Common myeloid progenitor, CD34-positive (primary cell): Measurements from ENCODE around the gene DHCR24.
A peak's percentile ranks its signal among the peaks of the same experiment; 100 is the strongest.

Experiments used
- CTCF ChIA-PET: fragments of 350-600 bp; sonication (Branson Sonifier 250); formaldehyde crosslinking; loops from one replicate; lab custom pipeline; 2021; ENCODE audit warnings: antibody characterized with exemption; lab: Charles Lee
- POLR2A ChIA-PET: fragments of 350-600 bp; sonication (Branson Sonifier 250); formaldehyde crosslinking; loops from one replicate; lab custom pipeline; 2021; ENCODE audit warnings: antibody characterized with exemption; lab: Charles Lee
- DNase-seq, 3 donors: peaks; one replicate each; pipeline versions ENCODE4 v3.0.0 to v3.0.0-alpha.2; 2013
- H3K27ac ChIP-seq, 2 experiments: 1 replicate in 1 of 2; 2 replicates in 1 of 2; pipeline ENCODE4 v1.7.0; 2013; ENCODE audit warnings: inconsistent platforms in 2 of 2, low read length in 2 of 2, mild to moderate bottlenecking in 2 of 2, low read depth in 1 of 2, moderate library complexity in 1 of 2; ENCODE audit not compliant: severe bottlenecking in 2 of 2, insufficient read depth in 1 of 2, poor library complexity in 1 of 2
- H3K27me3 ChIP-seq, 5 experiments: replicated peaks in 2 of 5; 1 replicate in 3 of 5; 2 replicates in 2 of 5; pipeline versions ENCODE4 v1.6.1 to v1.7.0; 2013; ENCODE audit warnings: low read length in 4 of 5, mild to moderate bottlenecking in 2 of 5, moderate library complexity in 2 of 5, inconsistent platforms in 1 of 5; ENCODE audit not compliant: insufficient read depth in 5 of 5, control insufficient read depth in 4 of 5
- H3K36me3 ChIP-seq, 4 experiments: 1 replicate in 2 of 4; 2 replicates in 2 of 4; pipeline versions ENCODE4 v1.6.1 to v1.7.0; 2013; ENCODE audit warnings: low read length in 3 of 4, control low read depth in 1 of 4, mild to moderate bottlenecking in 1 of 4; ENCODE audit not compliant: control insufficient read depth in 4 of 4, insufficient read depth in 4 of 4
- H3K4me1 ChIP-seq, 4 experiments: 1 replicate in 3 of 4; 2 replicates in 1 of 4; pipeline versions ENCODE4 v1.6.1 to v1.7.1; 2013; ENCODE audit warnings: low read length in 3 of 4, mild to moderate bottlenecking in 3 of 4, control low read depth in 1 of 4, inconsistent platforms in 1 of 4, moderate library complexity in 1 of 4; ENCODE audit not compliant: control insufficient read depth in 4 of 4, insufficient read depth in 4 of 4; ENCODE audit errors: control extremely low read depth in 1 of 4
- H3K4me3 ChIP-seq, 7 experiments: 1 replicate in 4 of 7; 2 replicates in 3 of 7; pipeline versions ENCODE4 v1.5.1 to v1.7.0; 2013; ENCODE audit warnings: mild to moderate bottlenecking in 7 of 7, low read length in 6 of 7, moderate library complexity in 6 of 7, inconsistent platforms in 2 of 7, low read depth in 2 of 7, control low read depth in 1 of 7; ENCODE audit not compliant: insufficient read depth in 4 of 7, control insufficient read depth in 1 of 7; ENCODE audit errors: extremely low read depth in 1 of 7
- H3K9me3 ChIP-seq, 5 experiments: 1 replicate in 4 of 5; 2 replicates in 1 of 5; pipeline versions ENCODE4 v1.6.1 to v1.7.1; 2013; ENCODE audit warnings: low read length in 4 of 5, mild to moderate bottlenecking in 2 of 5, inconsistent platforms in 1 of 5, low read depth in 1 of 5, moderate library complexity in 1 of 5; ENCODE audit not compliant: control insufficient read depth in 4 of 5, insufficient read depth in 2 of 5; ENCODE audit errors: control extremely low read depth in 1 of 5
- WGBS: methylation state at CpG from one replicate; pipeline ENCODE4 v1.1.5; 2013; ENCODE audit not compliant: insufficient coverage; 5-methylcytosine and 5-hydroxymethylcytosine counted together

The DHCR24 gene

DNA sequence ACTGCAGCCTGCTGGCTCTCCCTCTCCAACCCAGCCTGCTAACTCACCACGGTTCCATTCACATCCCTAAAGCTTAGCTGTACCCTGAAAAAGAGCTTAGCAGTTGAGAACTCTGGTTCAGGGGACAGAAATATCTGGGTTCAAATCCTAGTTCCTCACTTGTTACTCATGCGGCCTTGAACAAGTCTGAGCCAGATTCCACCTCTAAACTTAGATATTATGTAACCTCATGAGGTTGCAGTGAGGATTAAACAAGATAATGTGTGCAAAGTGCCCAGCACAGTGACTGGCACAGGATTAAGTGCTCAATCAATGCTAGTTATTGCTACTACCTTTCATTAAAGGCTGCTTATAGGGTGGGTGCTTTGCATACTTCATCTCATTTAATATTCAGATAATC lies 41.3 kb upstream of the DHCR24 start:
- H3K36me3 ChIP-seq: no peaks in the 10 kb centered on the region
- DNase-seq: no peak
- POLR2A ChIA-PET: no interaction called here
- no peaks in the 10 kb centered on the region for H3K4me1 ChIP-seq
- peaks cover 0 to 5% (median 0%) of the 10 kb centered on the region in 5 experiments for H3K9me3 ChIP-seq
- H3K4me3 ChIP-seq: no peak overlapping the region
- no peak overlapping the region for H3K27ac ChIP-seq
- CTCF ChIA-PET: interaction anchor here (0.9 to 3.9 kb wide), 3 partner anchors 10 to 18 kb away, joined by 3 to 29 read pairs (median 3); no protein-coding TSS in a partner anchor
- no peaks in the 10 kb centered on the region for H3K27me3 ChIP-seq
- 100% methylated on average over 2 of the region's 2 CpGs for WGBS

DNA sequence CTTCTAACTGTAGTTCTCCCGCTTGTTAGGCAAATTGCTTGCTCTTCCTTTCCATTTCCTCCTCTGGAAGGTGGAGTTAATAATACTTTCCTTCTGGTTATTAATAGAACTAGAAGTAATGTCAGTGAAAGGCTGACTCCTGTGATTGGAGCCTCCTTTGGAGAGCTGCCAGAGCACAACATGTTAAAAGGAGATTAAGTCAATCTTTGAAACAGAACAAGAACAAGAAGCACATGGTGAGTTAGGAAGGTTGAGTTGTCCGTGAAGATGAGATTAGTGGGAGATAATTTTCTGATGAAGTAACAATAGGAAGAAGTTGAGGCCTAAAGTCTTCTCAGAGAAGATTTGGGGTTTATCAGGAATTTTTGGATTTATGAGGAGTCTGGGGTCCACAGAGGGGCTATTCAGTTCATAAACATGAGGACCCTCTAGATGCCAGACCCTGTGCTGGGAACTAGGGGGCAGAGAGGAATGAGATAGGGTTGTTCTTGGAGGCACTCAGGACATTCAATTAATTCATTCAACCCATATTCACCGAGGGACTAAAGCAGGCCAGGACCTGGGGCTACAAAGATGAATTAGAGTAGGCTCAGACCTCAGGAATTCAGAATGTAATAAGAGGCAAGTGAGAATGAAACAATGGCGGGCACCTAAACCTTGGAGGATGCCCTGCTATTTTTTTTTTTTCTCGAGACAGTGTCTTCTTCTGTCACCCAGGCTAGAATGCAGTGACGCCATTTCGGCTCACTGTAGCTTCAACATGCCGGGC lies 40.7 kb upstream of the DHCR24 start:
- H3K4me3 ChIP-seq: no peak overlapping the region
- no peaks in the 10 kb centered on the region for H3K27me3 ChIP-seq
- H3K27ac ChIP-seq: no peak overlapping the region
- no peaks in the 10 kb centered on the region for H3K4me1 ChIP-seq
- H3K9me3 ChIP-seq: peaks cover 0 to 5% (median 0%) of the 10 kb centered on the region in 5 experiments
- ChIA-PET POLR2A (no interaction called here), CTCF (interaction anchor here (0.7 to 1.6 kb wide), 2 partner anchors 19 to 69 kb away, joined by 3 to 5 read pairs; no protein-coding TSS in a partner anchor)
- H3K36me3 ChIP-seq: no peaks in the 10 kb centered on the region
- peak; percentile 24 to 63 (median 55) for DNase-seq
- 79% methylated on average over 7 of the region's 8 CpGs for WGBS

DNA sequence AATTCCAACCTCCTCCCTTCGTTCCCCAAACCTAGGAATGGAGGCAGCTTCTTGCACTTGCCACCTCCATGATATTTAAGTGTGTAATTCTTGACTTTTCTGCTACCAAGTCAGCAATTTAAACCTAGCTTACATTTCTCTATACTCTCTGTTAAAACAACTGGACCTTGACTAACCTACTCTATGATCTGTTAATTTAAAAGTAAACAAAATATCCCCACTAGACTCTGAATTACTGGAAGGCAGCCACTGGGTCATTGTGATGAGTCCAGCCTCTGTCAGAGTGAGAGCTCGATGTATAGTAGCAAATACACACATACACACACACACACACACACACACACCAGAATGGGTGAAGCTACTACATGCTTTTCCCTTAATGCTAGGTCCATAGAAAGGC lies 40.0 kb upstream of the DHCR24 start:
- Histone ChIP-seq H3K36me3 (no peaks in the 10 kb centered on the region), H3K4me3 (no peak overlapping the region), H3K27me3 (no peaks in the 10 kb centered on the region), H3K9me3 (peaks cover 0 to 5% (median 0%) of the 10 kb centered on the region in 5 experiments), H3K4me1 (no peaks in the 10 kb centered on the region), H3K27ac (no peak overlapping the region)
- 100% methylated on average over 1 of the region's 2 CpGs for WGBS
- DNase-seq: no peak
- ChIA-PET POLR2A (no interaction called here), CTCF (interaction anchor here (0.7 to 1.6 kb wide), 2 partner anchors 19 to 70 kb away, joined by 3 to 5 read pairs; no protein-coding TSS in a partner anchor)

DNA sequence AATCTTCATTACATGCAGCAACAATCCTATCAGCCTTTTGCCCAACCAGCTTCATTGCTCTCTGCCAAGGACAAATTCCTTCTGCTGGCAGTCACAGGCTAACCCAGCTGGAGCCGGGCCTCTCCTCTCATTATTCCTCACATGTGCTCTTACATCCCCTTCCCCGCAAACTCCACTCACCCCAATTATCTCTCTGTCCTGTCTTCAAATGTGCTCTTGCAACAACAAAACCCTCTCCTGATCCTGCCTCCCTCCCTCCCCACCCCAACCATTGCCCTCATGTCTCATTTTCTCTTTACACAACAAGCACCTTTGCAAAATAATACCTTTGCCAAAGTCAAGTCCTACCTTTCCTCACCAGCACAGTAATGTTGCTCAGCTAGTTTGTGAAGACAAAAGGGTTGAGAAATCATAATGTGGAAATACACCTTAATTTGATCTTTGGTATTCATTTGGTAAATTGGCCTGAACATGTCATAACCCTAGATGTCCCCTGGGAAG lies 36.0 kb upstream of the DHCR24 start:
- peaks cover 0 to 5% (median 0%) of the 10 kb centered on the region in 5 experiments for H3K9me3 ChIP-seq
- no peaks in the 10 kb centered on the region for H3K4me1 ChIP-seq
- no peaks in the 10 kb centered on the region for H3K27me3 ChIP-seq
- 100% methylated on average over 2 of the region's 2 CpGs for WGBS
- POLR2A ChIA-PET: no interaction called here
- CTCF ChIA-PET: interaction anchor here (1.2 to 1.5 kb wide), 2 partner anchors 18 to 99 kb away, joined by 3 read pairs; no protein-coding TSS in a partner anchor
- no peak overlapping the region for H3K4me3 ChIP-seq
- DNase-seq: no peak
- H3K27ac ChIP-seq: no peak overlapping the region
- no peaks in the 10 kb centered on the region for H3K36me3 ChIP-seq

DNA sequence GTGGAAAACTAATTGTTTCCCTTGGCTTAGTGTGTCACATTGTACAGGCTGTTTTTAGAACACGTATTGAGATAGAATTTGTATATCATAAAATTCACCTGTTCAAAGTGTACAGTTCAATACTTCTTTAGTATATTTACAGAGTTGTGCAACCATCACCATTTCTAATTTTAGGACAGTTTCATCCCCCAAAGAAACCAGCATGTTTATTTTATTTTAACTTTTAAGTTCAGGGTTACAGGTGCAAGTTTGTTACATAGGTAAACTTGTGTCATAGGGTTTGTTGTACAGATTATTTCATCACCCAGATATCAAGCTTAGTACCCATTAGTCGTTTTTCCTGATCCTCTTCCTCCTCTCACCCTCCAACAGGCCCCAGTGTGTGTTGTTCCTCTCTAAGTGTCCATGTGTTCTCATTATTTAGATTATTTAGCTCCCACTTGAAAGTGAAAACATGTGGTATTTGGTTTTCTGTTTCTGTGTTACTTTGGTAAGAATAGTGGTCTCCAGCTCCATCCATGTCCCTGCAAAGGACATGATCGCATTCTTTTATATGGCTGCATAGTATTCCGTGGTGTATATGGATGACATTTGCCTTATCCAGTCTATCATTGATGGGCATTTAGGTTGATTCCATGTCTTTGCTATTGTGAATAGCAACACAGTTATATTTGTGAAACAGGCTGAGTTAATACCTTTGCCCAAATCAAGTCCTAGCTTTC lies 35.2 kb upstream of the DHCR24 start:
- no peaks in the 10 kb centered on the region for H3K36me3 ChIP-seq
- peaks cover 0 to 5% (median 0%) of the 10 kb centered on the region in 5 experiments for H3K9me3 ChIP-seq
- CTCF ChIA-PET: interaction anchor here (1.1 to 1.5 kb wide), 3 partner anchors 19 to 100 kb away, joined by 3 to 6 read pairs (median 3); no protein-coding TSS in a partner anchor
- H3K27ac ChIP-seq: no peak overlapping the region
- WGBS: 100% methylated on average over 1 of the region's 4 CpGs
- no peak for DNase-seq
- H3K4me3 ChIP-seq: no peak overlapping the region
- H3K4me1 ChIP-seq: no peaks in the 10 kb centered on the region
- POLR2A ChIA-PET: no interaction called here
- H3K27me3 ChIP-seq: no peaks in the 10 kb centered on the region

DNA sequence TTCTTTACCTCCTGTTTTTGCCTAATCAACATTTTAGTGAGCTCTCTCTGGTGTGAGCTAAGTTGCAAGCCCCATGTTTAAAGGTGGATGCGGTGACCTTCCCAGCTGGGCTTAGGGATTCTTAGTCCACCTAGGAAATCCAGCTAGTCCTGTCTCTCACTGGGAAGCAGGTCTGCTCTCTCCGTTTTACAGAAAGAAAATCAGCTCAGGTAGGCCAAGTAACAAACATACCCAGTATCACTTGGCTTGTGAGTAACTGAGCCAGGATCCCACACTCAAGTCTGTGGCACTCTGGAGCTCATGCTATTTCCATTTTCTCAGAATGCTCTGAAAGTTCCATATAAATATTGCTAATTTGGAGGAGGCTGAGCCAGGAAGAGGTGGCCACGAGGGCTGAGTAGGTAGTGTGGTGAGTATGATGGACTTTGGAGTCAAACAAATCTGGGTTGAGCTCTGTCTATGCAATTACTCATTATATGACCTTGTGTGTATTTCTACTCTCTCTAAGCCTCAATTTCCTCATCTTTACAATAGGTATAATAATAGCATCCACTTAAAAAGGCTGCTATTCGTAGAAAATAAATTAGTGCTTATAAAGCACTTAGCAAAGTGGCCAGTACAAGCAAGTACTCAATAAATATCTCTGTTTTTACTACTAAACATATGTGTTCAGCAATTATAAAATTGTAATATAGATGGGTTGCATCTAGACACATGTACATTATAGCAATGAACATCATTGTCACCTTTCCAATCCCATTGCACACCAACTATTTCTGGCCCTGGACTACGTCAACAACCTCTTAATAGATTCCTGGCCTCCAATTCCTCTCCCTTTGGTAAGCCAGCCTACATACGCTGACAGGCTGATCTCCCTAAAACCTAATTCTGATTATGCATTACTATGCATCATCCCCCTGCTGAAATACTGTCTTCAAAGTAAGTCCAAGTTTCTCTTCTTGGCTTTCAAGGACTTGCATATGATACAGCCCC lies 32.7 kb upstream of the DHCR24 start:
- 96% methylated on average over 4 of the region's 6 CpGs for WGBS

More for the DNA sequence above, 32.7 kb upstream of the DHCR24 start:
- ChIA-PET CTCF (interaction anchor here (0.6 to 1.0 kb wide), 3 partner anchors 15 to 789 kb away, joined by 3 read pairs; no protein-coding TSS in a partner anchor), POLR2A (no interaction called here)
- no peak overlapping the region for H3K27ac ChIP-seq
- no peak overlapping the region for H3K4me3 ChIP-seq
- no peak for DNase-seq
- peaks cover 0 to 5% (median 0%) of the 10 kb centered on the region in 5 experiments for H3K9me3 ChIP-seq
- H3K36me3 ChIP-seq: no peaks in the 10 kb centered on the region
- H3K27me3 ChIP-seq: no peaks in the 10 kb centered on the region
- H3K4me1 ChIP-seq: no peaks in the 10 kb centered on the region
